Progenitor cell of endocrine pancreas (in vitro differentiated cells): Measurements from ENCODE around the gene CCDC159. TPM values are rescaled to one million over a fixed set of nuclear protein-coding genes. Genes with fewer than 3 reads are reported as not detected.

Experiments used
- DNase-seq: peaks from one replicate; pipeline ENCODE4 v3.0.0; 2021; ENCODE audit warnings: low spot score; ENCODE audit not compliant: unreplicated experiment
- H3K27ac Mint-ChIP-seq: 2 replicates; pipeline ENCODE4 v1.8.0; 2021; ENCODE audit warnings: mild to moderate bottlenecking, moderate library complexity, mixed read lengths
- H3K27me3 Mint-ChIP-seq: 2 replicates; pipeline ENCODE4 v1.8.0; 2021; ENCODE audit warnings: mixed read lengths
- H3K36me3 Mint-ChIP-seq: 2 replicates; pipeline ENCODE4 v1.8.0; 2022; ENCODE audit warnings: mixed read lengths; ENCODE audit not compliant: insufficient read depth
- H3K4me1 Mint-ChIP-seq: 2 replicates; pipeline ENCODE4 v1.8.0; 2021; ENCODE audit warnings: low read depth, mixed read lengths
- H3K4me3 Mint-ChIP-seq: 2 replicates; pipeline ENCODE4 v1.8.0; 2021; ENCODE audit warnings: low read depth, mild to moderate bottlenecking, moderate library complexity, mixed read lengths
- H3K9me3 Mint-ChIP-seq: 2 replicates; pipeline ENCODE4 v1.8.0; 2021; ENCODE audit warnings: low read depth, mixed read lengths
- total RNA-seq: library from RNA; stranded (reverse); gene quantifications from 2 replicates; pipeline ENCODE4 v1.2.1, GENCODE V29; 2021
- TF ChIP-seq, protein P1 (sequence below): fragments of 200-600 bp; sonication (generic); IDR thresholded peaks from one replicate; pipeline ENCODE4 v1.5.0; 2021; ENCODE audit warnings: antibody characterized with exemption, mild to moderate bottlenecking; ENCODE audit not compliant: unreplicated experiment

Gene CCDC159
- total RNA-seq, 1 donor from 2014 or later: 25.0 TPM

DNA sequence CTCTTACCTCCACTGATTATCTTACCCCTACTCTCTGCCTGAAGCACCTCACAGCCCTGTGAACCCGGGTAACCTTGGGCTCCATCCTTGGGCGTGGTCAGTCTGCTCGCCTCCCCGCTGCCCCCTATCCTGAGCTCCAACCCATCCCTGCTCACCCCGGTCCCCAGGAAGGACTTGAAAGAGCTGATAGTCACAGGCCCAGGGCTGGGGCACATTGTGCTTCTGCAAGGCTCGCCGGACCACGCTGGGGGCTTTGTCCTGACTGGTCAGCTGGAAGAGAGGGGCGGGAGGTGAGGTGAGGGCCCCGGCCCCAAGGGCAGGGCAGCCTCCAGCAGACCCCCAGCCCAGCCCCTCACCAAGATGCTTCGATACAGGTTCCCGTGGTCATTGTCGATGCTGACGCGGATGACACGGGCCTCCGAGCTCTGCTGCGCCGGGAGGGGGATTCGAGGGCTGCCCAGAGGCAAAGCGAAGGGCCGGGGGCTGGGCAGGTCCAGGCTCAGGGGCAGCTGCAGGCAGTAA, 50.8 kb downstream of the CCDC159 start:
- TF ChIP-seq, protein P1, sequence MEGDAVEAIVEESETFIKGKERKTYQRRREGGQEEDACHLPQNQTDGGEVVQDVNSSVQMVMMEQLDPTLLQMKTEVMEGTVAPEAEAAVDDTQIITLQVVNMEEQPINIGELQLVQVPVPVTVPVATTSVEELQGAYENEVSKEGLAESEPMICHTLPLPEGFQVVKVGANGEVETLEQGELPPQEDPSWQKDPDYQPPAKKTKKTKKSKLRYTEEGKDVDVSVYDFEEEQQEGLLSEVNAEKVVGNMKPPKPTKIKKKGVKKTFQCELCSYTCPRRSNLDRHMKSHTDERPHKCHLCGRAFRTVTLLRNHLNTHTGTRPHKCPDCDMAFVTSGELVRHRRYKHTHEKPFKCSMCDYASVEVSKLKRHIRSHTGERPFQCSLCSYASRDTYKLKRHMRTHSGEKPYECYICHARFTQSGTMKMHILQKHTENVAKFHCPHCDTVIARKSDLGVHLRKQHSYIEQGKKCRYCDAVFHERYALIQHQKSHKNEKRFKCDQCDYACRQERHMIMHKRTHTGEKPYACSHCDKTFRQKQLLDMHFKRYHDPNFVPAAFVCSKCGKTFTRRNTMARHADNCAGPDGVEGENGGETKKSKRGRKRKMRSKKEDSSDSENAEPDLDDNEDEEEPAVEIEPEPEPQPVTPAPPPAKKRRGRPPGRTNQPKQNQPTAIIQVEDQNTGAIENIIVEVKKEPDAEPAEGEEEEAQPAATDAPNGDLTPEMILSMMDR: no peak
- H3K36me3 Mint-ChIP-seq: peaks cover 24% of the 10 kb centered on the region
- H3K27me3 Mint-ChIP-seq: no peaks in the 10 kb centered on the region
- H3K9me3 Mint-ChIP-seq: no peaks in the 10 kb centered on the region
- DNase-seq: no peak
- H3K4me1 Mint-ChIP-seq: no peaks in the 10 kb centered on the region
- no peak overlapping the region for H3K4me3 Mint-ChIP-seq
- H3K27ac Mint-ChIP-seq: no peak overlapping the region

DNA sequence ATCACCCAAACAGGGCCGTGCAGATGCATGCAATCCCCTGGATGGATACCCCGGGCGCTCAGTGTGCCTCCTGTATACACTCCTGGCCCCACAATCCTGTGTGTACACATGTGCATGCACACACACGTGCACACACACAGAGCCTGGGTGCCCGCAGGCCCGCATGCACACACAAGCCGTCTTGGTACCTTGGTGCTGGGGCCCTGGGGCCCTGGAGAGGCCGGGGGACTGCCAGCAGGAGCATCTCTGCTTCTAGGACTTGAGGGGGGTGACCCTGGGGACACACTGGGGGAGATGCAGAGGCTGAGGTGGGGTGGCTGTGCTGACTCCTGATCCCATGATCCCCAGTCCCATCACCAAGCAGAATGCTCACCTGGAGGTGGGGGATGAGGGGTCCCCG, 53.3 kb downstream of the CCDC159 start:
- no peaks in the 10 kb centered on the region for H3K27me3 Mint-ChIP-seq
- no peak for DNase-seq
- H3K36me3 Mint-ChIP-seq: peaks cover 18% of the 10 kb centered on the region
- TF ChIP-seq, protein P1: no peak
- H3K4me1 Mint-ChIP-seq: no peaks in the 10 kb centered on the region
- H3K4me3 Mint-ChIP-seq: no peak overlapping the region
- H3K9me3 Mint-ChIP-seq: no peaks in the 10 kb centered on the region
- H3K27ac Mint-ChIP-seq: no peak overlapping the region

DNA sequence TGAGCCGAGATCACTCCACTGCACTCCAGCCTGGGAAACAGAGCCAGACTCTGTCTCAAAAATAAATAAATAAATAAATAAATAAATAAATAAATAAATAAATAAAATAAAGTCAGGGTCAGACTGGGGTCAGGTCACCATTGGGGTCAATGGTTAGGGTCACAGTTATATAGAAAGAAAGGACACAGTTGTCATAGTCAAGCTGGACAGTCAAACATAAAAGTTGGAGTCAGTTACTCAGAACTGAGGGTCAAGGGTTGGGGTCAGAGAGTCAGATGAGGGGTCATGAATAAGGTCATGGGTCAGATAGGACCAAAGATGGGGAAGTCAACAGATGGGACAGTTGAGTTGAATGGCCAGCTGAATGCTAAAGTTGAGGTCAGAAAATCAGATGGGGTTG, 54.5 kb downstream of the CCDC159 start:
- H3K27ac Mint-ChIP-seq: no peak overlapping the region
- no peaks in the 10 kb centered on the region for H3K27me3 Mint-ChIP-seq
- no peaks in the 10 kb centered on the region for H3K9me3 Mint-ChIP-seq
- H3K4me3 Mint-ChIP-seq: no peak overlapping the region
- H3K4me1 Mint-ChIP-seq: no peaks in the 10 kb centered on the region
- no peak for DNase-seq
- H3K36me3 Mint-ChIP-seq: peaks cover 19% of the 10 kb centered on the region
- TF ChIP-seq, protein P1: no peak

DNA sequence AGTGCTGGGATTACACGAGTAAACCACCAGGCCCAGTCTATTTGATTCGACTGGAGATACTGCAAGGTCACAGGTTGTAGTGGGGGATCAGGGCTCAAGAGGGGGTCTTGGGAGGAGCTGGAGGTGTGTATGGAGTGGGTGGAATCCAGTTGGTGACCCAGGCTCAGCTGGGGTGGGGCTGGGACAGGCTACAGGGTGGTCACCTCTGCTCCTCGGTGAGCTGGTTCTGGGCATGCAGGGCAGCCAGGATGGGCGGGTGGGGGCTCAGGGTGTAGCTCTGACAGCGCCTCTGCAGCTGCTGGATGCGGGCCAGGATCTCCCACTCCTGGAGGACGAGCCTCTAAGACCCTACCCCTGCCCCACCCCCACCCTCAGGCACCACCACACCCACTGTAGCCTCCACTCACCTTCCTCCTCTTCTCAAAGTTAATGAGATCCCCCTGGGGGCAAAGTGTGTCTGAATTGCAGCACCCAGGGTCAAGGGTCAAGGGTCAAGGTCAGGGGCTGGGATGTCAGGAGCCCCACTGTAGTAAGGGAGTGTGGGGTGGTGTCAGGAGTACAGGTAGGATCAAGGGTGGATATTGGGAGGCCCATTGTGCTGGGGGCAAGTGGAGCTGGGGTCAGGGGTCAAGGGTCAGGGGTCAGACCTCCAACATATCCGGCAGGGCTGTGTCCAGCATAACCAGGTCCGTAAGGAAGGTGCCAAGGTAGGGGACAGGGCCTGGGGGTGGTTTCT, 55.7 kb downstream of the CCDC159 start:
- peaks cover 17% of the 10 kb centered on the region for H3K36me3 Mint-ChIP-seq
- H3K27ac Mint-ChIP-seq: no peak overlapping the region
- no peak for DNase-seq
- H3K4me1 Mint-ChIP-seq: no peaks in the 10 kb centered on the region
- H3K4me3 Mint-ChIP-seq: no peak overlapping the region
- no peaks in the 10 kb centered on the region for H3K27me3 Mint-ChIP-seq
- TF ChIP-seq, protein P1: no peak
- H3K9me3 Mint-ChIP-seq: no peaks in the 10 kb centered on the region

Other genes with a start within 250 kb of the CCDC159 start
- 22.8 and 24.3 TPM in 2 replicates for gene SPC24, start 190.7 kb upstream of the CCDC159 start, total RNA-seq
- gene KANK2, start 149.0 kb upstream of the CCDC159 start, total RNA-seq: 27.6 and 29.1 TPM in 2 replicates
- not detected in 2 replicates for gene ANGPTL8, start 106.9 kb upstream of the CCDC159 start, total RNA-seq
- gene DOCK6, start 84.0 kb upstream of the CCDC159 start, total RNA-seq: 88.0 and 89.1 TPM in 2 replicates
- not detected in 2 replicates for gene TSPAN16, start 50.4 kb upstream of the CCDC159 start, total RNA-seq
- 40.7 and 43.9 TPM in 2 replicates for gene RAB3D, start 6.9 kb upstream of the CCDC159 start, total RNA-seq
- gene TMEM205, start 251 bp upstream of the CCDC159 start, total RNA-seq: 49.8 and 51.1 TPM in 2 replicates
- 7.9 and 10.1 TPM in 2 replicates for gene PLPPR2, start 8.9 kb downstream of the CCDC159 start, total RNA-seq
- 3.2 and 3.3 TPM in 2 replicates for gene SWSAP1, start 28.1 kb downstream of the CCDC159 start, total RNA-seq
- gene EPOR, start 37.8 kb downstream of the CCDC159 start, total RNA-seq: 53.6 and 56.7 TPM in 2 replicates
- gene RGL3, start 72.8 kb downstream of the CCDC159 start, total RNA-seq: 266 and 284 TPM in 2 replicates
- 1.8 and 2.2 TPM in 2 replicates for gene ODAD3, start 88.6 kb downstream of the CCDC159 start, total RNA-seq
- 409 and 437 TPM in 2 replicates for gene PRKCSH, start 89.1 kb downstream of the CCDC159 start, total RNA-seq
- 0.87 and 1.4 TPM in 2 replicates for gene ELAVL3, start 134.5 kb downstream of the CCDC159 start, total RNA-seq
- 17.6 and 21.8 TPM in 2 replicates for gene ZNF653, start 159.3 kb downstream of the CCDC159 start, total RNA-seq
- 36.1 and 38.5 TPM in 2 replicates for gene ECSIT, start 182.6 kb downstream of the CCDC159 start, total RNA-seq
- gene CNN1, start 192.3 kb downstream of the CCDC159 start, total RNA-seq: 3.2 and 9.0 TPM in 2 replicates
- gene ELOF1, start 212.7 kb downstream of the CCDC159 start, total RNA-seq: 48.7 and 56.5 TPM in 2 replicates
- 1.6 and 2.7 TPM in 2 replicates for gene ACP5, start 231.1 kb downstream of the CCDC159 start, total RNA-seq